Mononuclear cell (primary cell): ENCODE results near the gene PIAS1. TPM values are rescaled to one million over a fixed set of nuclear protein-coding genes. Genes with fewer than 3 reads are reported as not detected.

Source experiments
- H3K27me3 ChIP-seq: 2 replicates; pipeline ENCODE4 v1.6.0; 2011; ENCODE audit warnings: low read length, control low read depth; ENCODE audit not compliant: insufficient read depth
- H3K4me1 ChIP-seq: 2 replicates; pipeline ENCODE4 v1.5.1; 2011; ENCODE audit warnings: mild to moderate bottlenecking, low read length, control low read depth; ENCODE audit not compliant: insufficient read depth
- H3K4me3 ChIP-seq: 2 replicates; pipeline ENCODE4 v1.5.1; 2011; ENCODE audit warnings: mild to moderate bottlenecking, low read length, moderate library complexity
- H3K9me3 ChIP-seq: 2 replicates; pipeline ENCODE4 v1.5.1; 2011; ENCODE audit warnings: low read depth, mild to moderate bottlenecking, control low read depth, low read length
- total RNA-seq: library from RNA; depleted of rRNA; stranded (reverse); fragments of >200 nt; gene quantifications from one replicate; pipeline ENCODE4 v1.2.3, GENCODE V29; 2012

Gene PIAS1
- total RNA-seq, 1 donor = 200 TPM

DNA sequence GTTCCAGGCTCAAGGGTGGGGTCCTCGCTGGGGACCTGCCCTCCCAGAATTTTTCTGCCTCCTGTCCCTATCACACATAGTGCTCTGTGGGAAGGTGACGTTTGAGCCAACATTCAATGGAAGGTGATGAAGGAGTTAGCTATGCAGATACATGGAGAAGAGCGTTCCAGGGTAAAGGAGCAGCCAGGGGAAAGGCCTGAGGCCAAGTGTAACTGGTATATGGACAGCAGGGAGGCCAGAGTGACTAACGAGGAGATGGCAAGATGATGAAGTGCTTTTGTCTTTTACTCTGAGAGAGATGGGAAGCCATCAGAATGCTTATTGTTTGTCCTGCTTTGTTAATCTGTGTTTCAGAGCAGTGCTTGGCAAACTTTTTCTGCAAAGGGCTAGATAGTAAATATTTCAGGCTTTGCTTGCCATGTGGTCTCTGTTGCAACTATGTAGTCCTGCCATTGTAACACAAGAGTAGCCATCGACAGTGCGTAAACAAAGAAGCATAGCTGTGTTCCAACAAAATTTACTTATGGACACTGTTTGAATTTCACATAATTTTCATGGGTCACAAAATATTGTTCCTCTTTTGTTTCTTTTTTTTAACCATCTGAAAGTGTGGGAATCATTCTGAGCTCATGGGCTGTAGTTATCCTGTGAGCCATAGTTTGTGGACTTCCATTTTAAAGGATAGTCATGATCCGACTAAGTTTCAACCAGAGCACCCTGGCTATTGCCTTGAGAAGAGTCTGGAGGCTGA, 25.8 kb upstream of the PIAS1 start:
- Histone ChIP-seq H3K4me3 (no peak overlapping the region), H3K9me3 (no peaks in the 10 kb centered on the region), H3K27me3 (no peaks in the 10 kb centered on the region), H3K4me1 (peaks cover 27% of the 10 kb centered on the region)

DNA sequence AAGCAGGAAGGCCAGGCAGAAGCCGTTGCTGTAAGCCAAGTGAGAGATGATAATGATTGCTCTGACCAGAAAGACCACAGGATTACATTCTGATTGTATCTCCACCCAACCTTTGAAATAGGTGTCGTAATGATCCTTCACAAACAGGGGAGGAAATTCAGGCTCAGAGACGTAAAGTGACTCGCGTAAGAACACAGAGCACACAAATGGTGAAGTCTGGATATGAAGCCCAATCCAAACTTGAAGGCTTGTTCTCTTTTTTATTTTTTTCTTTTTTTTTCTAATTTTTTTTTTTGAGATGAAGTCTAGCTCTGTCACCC, 25.3 kb upstream of the PIAS1 start:
- H3K27me3 ChIP-seq = no peaks in the 10 kb centered on the region
- H3K4me1 ChIP-seq = peaks cover 30% of the 10 kb centered on the region
- no peaks in the 10 kb centered on the region for H3K9me3 ChIP-seq
- H3K4me3 ChIP-seq = no peak overlapping the region

DNA sequence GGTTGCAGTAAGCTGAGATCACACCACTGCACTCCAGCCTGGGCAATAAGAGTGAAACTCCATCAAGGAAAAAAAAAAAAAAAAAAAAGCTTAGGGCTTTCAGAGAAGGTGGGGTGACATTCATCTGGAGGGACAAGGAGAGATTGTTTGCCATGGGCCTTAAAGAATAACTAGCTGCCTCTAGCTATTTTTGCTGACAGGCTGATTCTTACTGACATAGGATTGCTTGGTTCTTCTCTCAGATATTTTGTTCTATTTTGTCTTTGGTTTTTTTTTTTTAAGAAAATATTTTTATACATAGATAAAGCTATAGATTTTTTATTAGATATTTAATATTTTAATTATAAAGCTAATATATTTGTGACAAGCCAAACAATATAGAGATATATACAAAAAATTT, 24.2 kb upstream of the PIAS1 start:
- Histone ChIP-seq H3K4me3 (no peak overlapping the region), H3K27me3 (no peaks in the 10 kb centered on the region), H3K9me3 (no peaks in the 10 kb centered on the region), H3K4me1 (peaks cover 30% of the 10 kb centered on the region)

DNA sequence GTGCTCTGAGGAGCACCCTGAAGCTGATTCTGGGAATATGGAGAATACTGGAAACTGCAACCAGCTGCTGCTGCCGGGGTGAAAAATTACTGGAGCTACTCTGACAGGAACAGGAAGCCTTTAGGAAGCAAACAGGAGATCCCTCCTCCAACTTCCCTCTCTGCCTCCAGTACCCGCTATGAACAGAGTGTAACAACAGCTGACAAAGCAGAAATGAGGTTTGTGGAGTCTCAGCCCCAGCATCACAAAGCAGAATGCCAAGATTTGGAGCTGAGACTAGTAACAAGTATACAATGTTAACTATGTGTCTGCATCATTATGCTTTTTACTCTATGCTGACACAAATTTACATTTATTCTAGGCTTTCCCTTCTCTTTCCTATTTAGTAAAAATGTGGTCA, 22.7 kb upstream of the PIAS1 start:
- peaks cover 30% of the 10 kb centered on the region for H3K4me1 ChIP-seq
- H3K27me3 ChIP-seq = no peaks in the 10 kb centered on the region
- no peaks in the 10 kb centered on the region for H3K9me3 ChIP-seq
- H3K4me3 ChIP-seq = no peak overlapping the region

DNA sequence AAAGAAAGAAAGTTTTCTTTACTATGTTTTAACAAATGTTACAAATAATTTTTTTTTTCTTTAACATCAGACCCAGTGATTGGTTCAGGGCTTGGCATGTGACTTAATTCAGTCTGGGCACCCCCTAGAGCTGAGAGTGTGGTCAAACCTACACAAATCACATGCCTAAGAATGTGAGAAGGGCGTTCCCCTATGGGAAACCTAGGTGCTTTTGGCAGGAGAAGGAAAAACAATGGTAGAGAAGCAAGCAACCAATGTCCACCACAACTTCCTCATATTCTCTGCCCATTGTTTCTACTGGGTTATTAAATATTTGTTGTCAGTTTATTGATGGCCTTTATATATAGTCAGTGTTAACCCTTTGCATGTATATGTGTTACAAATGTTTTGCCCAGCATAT, 21.4 kb upstream of the PIAS1 start:
- H3K9me3 ChIP-seq = no peaks in the 10 kb centered on the region
- no peaks in the 10 kb centered on the region for H3K27me3 ChIP-seq
- H3K4me1 ChIP-seq = peaks cover 28% of the 10 kb centered on the region
- H3K4me3 ChIP-seq = no peak overlapping the region

DNA sequence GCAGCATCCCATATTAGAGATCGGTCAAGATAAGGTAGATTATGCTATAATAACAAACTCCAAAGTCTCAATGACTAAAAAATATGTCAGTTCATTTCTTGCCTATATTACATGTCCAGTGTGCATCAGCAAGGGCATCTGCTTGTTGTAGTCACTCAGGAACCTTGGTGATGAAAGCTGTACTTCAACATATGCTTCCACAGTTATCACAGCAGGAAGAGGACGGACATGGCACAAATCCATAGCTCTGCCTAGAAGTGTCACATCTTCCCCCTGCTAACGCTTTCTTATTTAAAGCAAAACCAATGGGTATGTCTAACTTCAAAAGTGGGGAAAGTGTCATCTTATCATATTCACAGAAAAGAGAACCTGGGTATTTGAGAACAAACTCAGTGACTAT, 20.0 kb upstream of the PIAS1 start:
- Histone ChIP-seq H3K27me3 (peaks cover 4% of the 10 kb centered on the region), H3K9me3 (no peaks in the 10 kb centered on the region), H3K4me1 (peaks cover 25% of the 10 kb centered on the region), H3K4me3 (no peak overlapping the region)

DNA sequence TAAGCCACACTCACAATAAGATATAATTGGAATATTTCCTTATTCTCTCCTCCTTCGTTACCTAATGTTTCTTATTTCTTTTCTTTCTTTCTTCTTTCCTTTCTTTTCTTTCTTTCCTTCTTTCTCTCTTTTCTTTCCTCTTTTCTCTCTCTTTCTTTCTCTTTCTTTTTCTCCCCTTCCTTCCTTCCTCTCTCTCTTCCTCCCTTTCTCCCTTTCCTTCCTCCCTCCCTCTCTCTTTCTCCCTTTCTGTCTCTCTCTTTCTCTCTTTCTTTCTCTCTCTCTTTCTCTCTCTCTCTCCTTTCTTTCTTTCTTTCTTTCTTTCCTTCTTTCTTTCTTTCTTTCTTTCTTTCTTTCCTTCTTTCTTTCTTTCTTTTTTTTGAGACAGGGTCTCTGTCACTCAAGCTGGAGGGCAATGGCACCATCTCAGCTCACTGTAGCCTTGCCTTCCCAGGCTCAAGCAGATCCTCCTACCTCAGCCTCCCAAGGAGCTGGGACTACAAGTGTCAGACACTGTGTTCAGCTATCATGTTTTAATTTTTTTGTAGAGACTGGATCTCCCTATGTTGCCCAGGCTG, 19.3 kb upstream of the PIAS1 start:
- Histone ChIP-seq H3K9me3 (no peaks in the 10 kb centered on the region), H3K4me1 (peaks cover 25% of the 10 kb centered on the region), H3K4me3 (no peak overlapping the region), H3K27me3 (peaks cover 4% of the 10 kb centered on the region)

DNA sequence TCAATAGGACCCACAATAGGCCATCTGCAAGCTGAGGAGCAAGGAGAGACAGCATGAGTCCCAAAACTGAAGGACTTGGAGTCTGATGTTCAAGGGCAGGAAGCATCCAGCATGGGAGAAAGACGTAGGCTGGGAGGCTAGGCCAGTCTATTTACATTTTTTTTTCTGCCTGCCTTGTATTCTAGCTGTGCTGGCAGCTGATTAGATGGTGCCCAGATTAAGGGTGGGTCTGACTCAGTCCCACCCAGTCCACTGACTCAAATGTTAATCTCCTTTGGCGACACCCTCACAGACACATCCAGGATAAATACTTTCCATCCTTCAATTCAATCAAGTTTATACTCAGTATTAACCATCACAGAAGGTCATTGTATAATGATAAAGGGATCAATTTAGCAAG, 15.9 kb upstream of the PIAS1 start:
- Histone ChIP-seq H3K4me1 (peaks cover 12% of the 10 kb centered on the region), H3K9me3 (no peaks in the 10 kb centered on the region), H3K27me3 (peaks cover 6% of the 10 kb centered on the region), H3K4me3 (no peak overlapping the region)

DNA sequence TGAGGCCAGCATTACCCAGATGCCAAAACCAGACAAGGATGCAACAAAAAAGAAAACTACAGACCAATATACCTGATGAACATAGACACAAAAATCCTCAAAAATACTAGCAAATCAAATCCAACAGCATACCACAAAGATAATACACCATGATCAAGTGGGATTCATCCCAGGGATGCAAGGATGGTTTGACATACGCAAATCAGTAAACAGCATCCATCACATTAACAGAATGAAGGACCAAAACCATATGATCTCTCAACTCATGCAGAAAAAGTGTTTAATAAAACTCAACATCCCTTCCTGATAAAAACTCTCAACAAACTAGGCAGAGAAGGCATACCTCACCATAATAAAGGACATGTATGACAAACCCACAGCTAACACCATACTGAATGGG, 14.0 kb upstream of the PIAS1 start:
- H3K9me3 ChIP-seq = no peaks in the 10 kb centered on the region

DNA sequence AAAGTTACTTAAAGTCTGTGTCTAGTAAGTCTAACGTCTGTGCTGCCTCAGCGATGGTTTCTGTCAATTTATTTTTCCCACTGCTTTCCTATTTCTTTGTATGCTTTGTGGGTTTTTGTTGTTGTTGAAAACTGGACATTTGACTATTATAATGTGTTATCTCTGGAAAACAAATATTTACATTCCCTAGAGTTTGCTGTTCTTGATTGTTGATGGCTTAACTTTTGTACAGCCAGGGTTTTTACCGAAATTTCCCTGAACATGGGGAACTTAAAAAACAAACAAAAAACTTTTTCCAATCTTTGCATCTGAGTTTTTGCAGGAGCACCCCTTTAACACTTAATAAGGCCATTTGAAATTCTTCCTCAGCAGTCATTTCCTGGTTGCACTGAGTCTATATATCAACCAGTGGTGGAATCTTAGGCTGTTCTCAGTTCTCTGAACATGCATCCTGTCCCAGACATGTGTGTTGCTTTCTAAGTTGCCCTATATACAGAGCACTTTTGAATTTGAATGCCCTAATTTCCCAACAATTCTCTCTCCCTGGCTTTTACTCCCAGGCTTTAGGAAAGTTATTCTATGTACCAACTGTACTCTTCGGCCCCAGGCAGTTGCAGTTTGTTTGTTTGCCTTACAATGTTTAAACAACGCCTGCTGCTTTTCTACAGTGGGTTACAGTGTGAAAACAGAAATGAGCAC, 11.8 kb upstream of the PIAS1 start:
- Histone ChIP-seq H3K9me3 (no peaks in the 10 kb centered on the region), H3K4me3 (no peak overlapping the region), H3K4me1 (peaks cover 8% of the 10 kb centered on the region)

More for the DNA sequence above, 14.0 kb upstream of the PIAS1 start:
- Histone ChIP-seq H3K27me3 (peaks cover 6% of the 10 kb centered on the region), H3K4me3 (no peak overlapping the region), H3K4me1 (peaks cover 8% of the 10 kb centered on the region)

DNA sequence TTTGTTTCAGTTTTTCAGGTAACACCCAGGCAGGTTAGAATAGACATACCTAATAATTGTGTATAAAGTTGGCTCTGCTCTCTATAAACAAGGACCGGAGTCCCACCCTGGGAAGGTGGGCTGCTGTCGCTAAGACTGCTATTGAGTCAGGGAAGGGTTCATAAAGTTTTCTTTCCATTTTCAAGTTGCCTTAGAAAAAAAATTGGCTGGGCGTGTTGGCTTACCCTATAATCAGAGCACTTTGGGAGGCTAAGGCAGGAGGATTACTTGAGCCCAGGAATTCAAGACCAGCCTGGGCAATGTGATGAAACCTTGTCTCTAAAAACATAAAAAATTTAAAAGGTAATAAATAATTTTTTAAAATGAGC, 11.3 kb upstream of the PIAS1 start:
- Histone ChIP-seq H3K9me3 (no peaks in the 10 kb centered on the region), H3K4me3 (no peak overlapping the region), H3K4me1 (peaks cover 8% of the 10 kb centered on the region), H3K27me3 (peaks cover 6% of the 10 kb centered on the region)

More for the DNA sequence above, 11.8 kb upstream of the PIAS1 start:
- H3K27me3 ChIP-seq = peaks cover 6% of the 10 kb centered on the region

DNA sequence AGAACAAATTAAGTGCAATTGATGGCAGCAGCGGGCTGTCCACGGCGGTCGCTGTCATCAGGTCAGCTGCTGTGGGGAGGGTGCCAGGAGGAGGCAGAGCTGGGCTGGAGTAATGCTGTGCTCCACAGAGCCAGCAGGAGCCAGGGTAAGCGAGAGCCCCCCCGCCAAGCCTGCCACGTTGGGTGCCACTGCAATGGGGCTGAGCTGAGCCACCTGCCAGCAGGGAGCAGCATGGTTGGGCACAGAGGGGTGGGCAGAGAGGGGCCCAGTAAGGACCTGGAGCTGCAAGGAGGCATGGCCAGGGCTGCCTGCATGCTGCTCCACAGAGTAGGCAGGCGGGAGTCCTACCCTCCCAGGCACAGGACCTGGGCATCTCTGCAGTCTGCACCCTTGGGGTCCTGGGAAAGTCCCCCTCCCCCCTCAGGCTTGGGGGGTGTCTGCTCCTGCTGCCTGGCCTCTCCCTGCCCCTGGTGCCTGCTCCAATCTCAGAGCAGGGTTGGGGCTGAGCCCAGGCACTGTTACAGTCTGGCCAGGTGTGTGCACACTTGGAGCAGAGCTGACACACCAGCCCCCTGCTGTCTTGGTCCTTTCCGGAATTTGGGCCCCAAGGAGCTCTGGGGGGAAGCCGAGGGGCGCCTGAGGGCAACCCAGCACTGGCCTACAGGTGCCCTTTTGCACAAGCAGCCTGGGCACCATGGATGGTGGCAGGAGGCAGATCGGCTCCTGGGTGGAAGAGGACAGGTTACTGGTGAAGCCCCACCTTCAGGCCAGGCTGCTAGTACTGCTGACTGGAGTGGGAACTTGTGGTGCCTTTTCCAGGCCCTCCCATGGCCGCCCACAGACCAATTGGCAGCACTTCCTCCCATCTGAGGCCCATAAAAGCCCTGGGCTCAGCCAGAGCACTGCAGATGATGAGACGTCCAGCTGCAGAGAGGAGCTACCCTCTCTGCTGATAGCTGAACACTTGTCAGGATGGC, 8.5 kb upstream of the PIAS1 start:
- no peaks in the 10 kb centered on the region for H3K9me3 ChIP-seq

DNA sequence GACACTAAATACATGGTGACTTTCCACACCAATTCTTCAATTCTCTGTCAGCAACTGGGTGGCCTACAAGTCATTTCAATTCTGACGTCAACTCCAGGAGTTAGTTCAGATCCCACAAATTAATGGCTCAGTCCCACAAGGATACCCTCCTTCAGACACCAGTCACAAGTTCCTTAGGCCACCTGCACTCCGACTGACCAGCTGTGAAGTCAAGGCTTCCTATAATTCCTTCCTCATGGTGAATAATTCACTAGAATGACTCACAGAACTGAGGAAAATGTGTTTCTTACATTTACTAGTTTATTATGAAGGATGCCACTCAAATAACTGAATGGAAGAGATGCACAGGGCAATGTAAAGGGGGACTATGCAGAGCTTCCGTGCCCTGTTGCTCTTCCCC, 6.3 kb upstream of the PIAS1 start:
- Histone ChIP-seq H3K27me3 (no peaks in the 10 kb centered on the region), H3K4me3 (no peak overlapping the region), H3K4me1 (no peaks in the 10 kb centered on the region), H3K9me3 (no peaks in the 10 kb centered on the region)

More for the DNA sequence above, 8.5 kb upstream of the PIAS1 start:
- H3K27me3 ChIP-seq = no peaks in the 10 kb centered on the region
- no peak overlapping the region for H3K4me3 ChIP-seq
- peaks cover 8% of the 10 kb centered on the region for H3K4me1 ChIP-seq

DNA sequence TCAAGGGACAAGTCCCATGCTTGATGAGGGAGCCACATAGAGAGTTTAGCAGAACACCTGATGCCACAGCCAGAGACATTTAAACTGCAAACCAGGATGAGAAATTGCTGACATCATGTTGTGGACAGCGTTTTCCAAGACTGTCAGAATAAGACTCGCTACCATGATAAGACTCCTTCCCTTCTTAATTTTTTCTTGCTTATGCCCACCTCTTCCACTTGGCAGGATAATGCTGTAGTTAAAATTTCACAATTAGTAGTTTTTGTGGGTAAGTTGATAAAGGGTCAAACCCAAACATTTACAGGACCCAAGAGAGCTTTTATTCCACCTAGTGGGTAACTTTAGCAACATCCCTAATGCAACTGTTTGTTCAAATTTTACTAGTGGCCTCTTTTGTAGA, 3.0 kb upstream of the PIAS1 start:
- Histone ChIP-seq H3K4me1 (peaks cover 17% of the 10 kb centered on the region), H3K9me3 (no peaks in the 10 kb centered on the region), H3K27me3 (no peaks in the 10 kb centered on the region), H3K4me3 (no peak overlapping the region)

DNA sequence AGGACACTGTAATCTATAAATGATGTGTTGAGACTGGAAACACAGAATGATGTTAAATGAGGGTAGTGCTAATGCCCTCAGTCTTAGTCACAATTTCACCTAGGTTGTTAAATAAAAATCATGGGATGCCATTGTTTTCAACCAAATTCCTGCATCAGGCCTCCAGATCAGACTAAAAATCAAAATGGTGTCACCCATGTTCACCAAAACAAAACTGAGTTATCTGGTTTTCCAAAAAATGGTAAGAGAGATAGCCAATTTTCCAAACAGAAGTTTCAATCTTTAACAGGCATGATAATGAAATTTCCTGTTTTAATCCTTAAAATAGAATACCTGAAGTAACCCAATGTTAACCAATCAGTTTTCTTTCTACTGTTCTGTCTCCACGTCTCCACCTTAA, 2.2 kb upstream of the PIAS1 start:
- no peaks in the 10 kb centered on the region for H3K9me3 ChIP-seq
- H3K4me3 ChIP-seq = no peak overlapping the region
- H3K27me3 ChIP-seq = no peaks in the 10 kb centered on the region
- H3K4me1 ChIP-seq = peaks cover 22% of the 10 kb centered on the region
